ENCODE data around the gene BCL2L13.

DNA sequence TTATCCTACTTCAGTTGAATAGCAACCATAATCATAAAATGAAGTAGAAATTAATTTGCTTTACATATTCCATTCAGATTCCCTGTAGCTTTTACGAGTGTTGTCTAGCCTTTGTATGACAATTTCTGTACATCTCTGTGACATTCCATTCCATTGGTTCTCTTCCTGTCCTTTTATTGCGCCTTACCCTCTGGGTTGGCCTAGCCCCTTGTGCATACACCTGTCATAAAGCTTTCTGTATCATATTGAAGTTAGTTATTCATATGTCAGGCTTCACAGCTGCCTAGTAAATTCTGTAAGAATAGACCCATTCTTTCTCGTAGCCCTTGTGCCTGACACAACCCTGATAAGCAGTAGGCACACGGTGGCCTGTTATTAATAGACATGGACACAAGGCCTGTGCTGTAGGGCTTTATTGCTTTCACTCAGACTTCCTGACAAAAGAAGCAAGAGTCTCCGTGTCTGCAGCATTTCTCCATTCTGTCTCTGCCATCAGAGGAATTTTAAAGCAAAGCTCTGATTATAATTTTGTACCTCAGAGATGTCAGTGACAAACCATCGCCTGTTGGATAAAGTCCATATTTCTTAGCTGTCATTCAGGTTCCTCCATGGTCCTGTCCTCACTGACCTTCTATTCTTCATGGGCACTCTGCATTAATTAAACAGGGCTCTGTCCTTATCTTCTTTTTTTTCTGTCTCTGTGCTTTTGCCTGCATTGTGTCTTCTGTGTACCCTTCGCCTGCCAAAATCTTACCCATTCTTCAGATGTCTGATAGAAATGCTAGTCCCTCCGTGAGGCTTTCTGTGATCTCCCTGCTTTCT, 86.3 kb downstream of the BCL2L13 start:
- TF ChIP-seq, protein P1, sequence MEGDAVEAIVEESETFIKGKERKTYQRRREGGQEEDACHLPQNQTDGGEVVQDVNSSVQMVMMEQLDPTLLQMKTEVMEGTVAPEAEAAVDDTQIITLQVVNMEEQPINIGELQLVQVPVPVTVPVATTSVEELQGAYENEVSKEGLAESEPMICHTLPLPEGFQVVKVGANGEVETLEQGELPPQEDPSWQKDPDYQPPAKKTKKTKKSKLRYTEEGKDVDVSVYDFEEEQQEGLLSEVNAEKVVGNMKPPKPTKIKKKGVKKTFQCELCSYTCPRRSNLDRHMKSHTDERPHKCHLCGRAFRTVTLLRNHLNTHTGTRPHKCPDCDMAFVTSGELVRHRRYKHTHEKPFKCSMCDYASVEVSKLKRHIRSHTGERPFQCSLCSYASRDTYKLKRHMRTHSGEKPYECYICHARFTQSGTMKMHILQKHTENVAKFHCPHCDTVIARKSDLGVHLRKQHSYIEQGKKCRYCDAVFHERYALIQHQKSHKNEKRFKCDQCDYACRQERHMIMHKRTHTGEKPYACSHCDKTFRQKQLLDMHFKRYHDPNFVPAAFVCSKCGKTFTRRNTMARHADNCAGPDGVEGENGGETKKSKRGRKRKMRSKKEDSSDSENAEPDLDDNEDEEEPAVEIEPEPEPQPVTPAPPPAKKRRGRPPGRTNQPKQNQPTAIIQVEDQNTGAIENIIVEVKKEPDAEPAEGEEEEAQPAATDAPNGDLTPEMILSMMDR (IDR thresholded peaks at IDR 0.05): no peak
- TF ChIP-seq POLR2AphosphoS5 (IDR thresholded peaks at IDR 0.05) (no peak), EP300 (IDR thresholded peaks at IDR 0.05) (no peak)
